ENCODE measurements around the gene RNMT.
"Not testable (repeated sequence)": the region's sequence is repeated elsewhere in the genome, so short reads cannot be mapped to it uniquely, and the experiment has no call there.

Gene RNMT

GRCh38 chr18:13726232-13726971 is at the start of gene RNMT, which contains the start of gene FAM210A:
Gene RNMT (plus strand): TSS chr18:13726673. CDS start chr18:13731518, 4,845 bp downstream.
Gene FAM210A (minus strand): TSS chr18:13726558. CDS start chr18:13682077, 44,481 bp downstream.
- peak; percentile 99 for DNase-seq

- DNase-seq = peak; percentile 51
Observed at GRCh38 chr18:13677350-13677749, 49.1 kb upstream of the RNMT start.

GRCh38 chr18:13680612-13681011 is 45.9 kb upstream of the RNMT start:
- DNase-seq = peak; percentile 54

DNA sequence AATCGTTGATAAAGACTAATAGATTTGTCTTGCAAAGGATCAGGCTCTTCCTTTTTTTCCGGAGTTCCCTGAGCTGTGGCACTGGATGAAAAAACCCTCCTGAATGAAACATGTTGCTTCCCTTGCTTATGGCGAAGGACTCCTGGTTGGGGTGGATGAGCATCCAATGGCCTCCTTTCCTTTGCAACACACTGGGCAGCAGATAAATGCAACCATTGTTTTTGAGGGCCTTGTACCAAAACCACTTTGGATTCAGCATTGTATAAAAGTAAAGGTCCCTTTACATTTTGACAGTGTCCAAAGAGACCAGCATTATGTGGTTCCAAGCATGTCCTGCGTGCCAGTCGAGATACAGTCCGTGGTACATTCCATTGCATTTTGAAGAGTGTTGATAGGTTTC is 44.8 kb upstream of the RNMT start:
- DNase-seq = no peak

DNA sequence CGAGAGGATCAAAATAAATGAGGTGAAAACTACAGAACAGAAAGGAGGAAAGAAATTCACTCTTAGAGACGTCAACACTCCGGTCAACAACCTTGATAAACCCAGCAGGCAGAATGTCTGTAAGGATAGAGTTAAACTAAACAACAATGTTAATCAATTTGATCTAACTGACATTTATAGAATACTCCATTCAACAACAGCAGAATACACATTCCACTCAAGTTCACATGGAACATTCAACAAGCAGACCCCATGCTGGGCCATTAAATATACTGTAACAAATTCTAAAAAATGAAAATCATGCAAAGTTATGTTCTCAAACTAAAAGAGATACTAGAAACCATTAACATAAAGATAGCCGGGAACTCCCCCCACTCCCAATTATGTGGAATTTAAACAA is 41.9 kb upstream of the RNMT start:
- DNase-seq = no peak

GRCh38 chr18:13688191-13689136 is 38.0 kb upstream of the RNMT start:
- no peak for DNase-seq

- DNase-seq = not testable (repeated sequence)
Observed at GRCh38 chr18:13690060-13690459, 36.4 kb upstream of the RNMT start.

- DNase-seq = not testable (repeated sequence)
Observed at GRCh38 chr18:13695337-13695736, 31.1 kb upstream of the RNMT start.

- no peak for DNase-seq
Observed at GRCh38 chr18:13696961-13697360, 29.5 kb upstream of the RNMT start.

DNA sequence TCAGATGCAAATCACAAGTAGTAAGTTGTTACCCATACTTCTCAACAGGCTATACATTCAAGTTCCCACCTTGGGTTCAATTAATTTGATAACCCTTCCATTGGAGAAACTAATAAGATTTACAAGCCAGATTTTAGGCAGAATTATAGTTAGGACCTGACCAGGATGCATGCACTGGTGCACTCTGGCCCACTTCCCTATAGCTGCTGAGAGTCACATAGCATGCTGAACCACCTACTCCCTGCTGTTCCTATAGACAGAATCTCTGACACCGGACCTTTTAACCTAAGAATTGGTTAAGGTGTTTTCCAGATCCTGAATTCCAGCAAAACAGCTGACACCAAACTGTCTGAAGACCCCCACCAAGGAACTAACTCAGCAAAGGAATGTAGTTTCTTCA is 26.3 kb upstream of the RNMT start:
- no peak for DNase-seq

DNA sequence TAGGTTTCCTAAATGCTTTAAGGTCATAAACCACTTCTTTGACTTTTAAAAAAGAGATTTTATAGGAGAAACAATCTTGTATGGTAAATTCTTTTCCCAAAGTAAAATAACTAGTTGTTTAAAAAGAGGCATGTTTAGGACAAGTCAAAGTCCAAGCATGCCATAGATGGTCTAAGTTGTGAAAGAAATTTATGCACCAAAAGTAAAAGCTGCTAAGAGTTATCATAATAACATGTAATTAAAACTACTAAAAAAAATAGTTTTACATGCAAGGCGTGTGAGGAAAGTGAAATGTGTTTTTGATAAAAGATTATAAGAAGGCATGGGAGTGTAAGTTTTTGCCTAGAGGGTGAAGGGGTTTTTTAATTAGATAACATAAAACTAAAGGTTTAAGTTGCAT is 22.6 kb upstream of the RNMT start:
- DNase-seq = peak; percentile 52

GRCh38 chr18:13710414-13710831 is 16.1 kb upstream of the RNMT start:
- DNase-seq = no peak

DNA sequence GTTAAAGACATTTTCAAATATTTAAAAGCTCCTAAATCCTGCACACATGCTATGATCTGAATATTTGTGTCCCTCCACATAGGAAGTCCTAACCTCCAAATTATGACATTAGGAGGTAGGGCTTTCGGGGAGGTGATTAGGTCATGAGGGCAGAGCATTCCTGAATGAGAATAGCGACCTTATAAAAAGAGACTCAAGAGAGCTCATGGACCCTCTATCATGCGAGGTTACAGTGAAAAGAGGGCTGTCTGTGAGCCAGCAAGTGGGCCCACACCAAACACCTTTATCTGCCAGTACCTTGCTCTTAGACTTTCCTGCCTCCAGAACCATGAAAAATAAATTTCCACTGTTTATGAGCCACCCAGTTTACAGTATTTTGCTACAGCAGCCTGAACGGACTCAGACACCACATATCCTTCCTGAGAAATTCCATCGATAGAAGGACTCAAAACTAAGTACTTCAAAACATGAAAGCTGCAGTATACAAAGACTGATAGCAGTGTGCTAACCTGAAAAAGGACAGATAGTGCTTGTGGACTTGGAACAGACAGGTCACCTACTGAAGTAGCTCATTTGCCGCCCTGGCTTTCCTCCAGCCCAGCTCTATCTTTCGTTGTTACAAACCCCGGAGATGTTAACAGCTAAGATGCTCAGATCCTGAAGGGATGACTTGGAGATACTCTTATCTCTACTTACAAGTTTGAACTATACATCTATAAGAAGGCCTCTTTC is 13.9 kb upstream of the RNMT start:
- DNase-seq = no peak

DNA sequence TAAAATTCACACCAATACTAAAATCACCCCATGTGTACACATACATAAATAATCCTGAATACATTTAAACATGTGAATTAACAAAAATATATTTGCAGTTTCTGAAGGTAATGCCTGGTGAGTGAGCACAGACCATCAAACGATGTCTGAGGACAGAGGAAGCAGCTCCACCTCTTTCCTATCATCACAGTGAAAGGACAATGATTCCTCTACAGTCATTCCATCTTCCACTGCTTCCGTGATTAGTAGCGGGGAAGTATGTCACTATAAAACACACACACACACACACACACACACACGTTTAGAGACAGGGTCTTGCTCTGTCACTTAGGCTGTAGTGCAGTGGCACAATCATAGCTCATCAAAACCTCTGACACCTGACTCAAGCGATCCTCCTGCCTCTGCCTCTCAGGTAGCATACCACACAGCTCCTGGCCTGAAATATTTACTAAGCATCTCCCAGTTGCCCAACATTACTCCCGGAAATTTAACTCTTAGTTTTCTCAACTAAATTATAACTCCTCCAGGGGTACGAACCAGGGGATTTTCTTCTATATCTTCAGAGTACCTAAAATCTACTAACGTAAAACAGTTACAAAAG is 12.9 kb upstream of the RNMT start:
- DNase-seq = no peak

GRCh38 chr18:13715330-13715729 is 11.1 kb upstream of the RNMT start:
- no peak for DNase-seq

GRCh38 chr18:13716916-13717315 is 9.6 kb upstream of the RNMT start:
- no peak for DNase-seq

DNA sequence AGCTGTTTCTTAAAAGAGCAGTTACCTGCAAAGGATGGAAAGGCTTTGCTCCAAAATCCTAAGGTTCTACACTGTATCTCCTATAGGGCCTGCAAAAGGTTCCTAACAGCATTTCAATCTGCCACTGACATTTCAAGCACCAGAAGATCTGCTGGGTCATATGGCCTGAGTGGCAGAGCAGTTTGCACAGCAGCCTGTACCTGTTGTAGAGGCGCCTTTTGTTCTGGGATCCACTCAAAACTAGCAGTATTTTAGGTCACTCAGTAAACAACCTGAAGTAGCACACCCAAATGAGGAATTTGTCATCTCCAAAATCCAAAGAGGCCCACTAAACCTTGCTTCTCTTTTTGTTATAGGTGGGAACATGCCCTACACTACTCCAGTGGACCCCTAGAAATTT is 6.3 kb upstream of the RNMT start:
- no peak for DNase-seq

DNA sequence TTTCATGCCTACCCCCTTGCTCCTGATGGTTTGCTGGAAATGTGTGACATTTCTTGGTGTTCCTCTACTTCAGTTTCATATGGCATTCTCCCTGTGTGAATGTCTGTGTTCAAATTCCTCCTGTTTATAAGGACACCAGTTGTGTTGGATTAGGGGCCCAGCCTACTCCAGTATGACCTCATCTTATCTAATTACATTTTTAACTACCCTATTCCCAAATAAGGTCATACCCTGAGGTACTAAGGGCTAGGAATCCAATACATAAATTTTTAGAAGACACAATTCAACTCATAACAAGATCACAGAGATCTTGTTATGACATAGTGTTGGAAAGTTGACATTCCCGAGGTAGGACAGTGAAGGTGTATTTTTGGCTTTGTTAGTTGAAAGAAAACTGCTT is 5.6 kb upstream of the RNMT start:
- no peak for DNase-seq

- DNase-seq = no peak
Observed at GRCh38 chr18:13725566-13726231, 774 bp upstream of the RNMT start.

GRCh38 chr18:13726972-13727331 is 479 bp downstream of the RNMT start:
- DNase-seq = peak; percentile 61

DNA sequence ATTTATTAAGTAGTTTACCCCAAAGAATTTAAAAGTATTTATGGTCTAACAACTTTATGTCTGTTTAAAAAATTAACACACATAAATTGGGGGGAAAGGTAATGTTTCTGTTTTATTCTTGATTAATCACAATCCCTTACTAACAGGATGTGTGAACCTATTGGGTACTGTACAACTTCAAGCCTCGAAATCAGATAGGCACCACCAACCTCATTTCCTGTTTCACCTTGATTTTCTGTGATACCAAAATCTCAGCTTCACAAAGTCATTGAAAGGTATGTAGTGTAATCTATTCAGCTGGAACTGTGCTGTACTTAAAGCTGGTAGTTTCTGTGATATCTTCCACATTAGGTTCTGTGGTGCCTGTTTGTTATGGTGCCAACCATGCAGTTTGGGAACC is 4.0 kb downstream of the RNMT start:
- no peak for DNase-seq

DNA sequence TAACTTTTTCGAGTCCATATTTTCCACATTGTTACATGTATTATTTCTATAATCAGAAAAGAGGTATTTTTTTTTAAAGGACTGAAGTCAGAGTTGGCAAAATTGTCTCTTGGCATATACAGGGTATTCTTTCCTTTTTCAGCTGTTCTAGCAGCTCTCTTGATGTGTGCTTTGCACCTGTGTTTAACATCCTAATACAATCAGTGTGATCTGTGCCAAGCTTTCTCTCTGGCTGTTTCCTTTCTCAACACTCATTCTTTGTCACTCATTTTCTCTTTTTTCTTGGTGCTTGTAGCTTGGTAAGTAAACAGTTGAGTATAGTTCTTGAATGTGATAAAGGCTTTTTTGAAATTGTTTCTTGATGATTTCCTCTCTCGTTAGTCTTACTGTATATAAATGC is 9.2 kb downstream of the RNMT start:
- no peak for DNase-seq
